ENCODE results near the gene LINGO4. TPM values are rescaled to one million over a fixed set of nuclear protein-coding genes. Genes with fewer than 3 reads are reported as not detected.

The LINGO4 gene
- total and polyA plus RNA-seq, 10 of the 15 experiments (the other 5 are each of a cell fraction or from before 2014, with no cell fraction given), result not detected

DNA sequence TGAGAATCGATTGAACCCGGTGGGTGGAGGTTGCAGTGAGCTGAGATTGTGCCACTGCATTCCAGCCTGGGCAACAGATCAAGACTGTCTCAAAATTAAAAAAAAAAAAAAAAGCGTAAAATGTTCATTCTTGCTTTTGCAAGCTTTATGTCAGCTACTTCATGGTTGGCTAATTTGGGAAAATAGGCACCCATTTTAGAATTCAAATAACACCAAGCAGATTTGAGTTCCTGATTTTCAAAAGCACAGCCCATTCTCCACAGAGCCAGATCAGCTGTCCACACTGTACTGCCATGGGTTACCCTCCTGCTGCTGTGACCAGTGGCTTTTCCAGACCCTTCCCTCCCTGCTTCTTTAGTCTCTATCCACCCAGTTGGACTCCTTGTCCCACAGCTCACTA is 43.9 kb upstream of the LINGO4 start:
- H3K79me2 ChIP-seq (ENCODE audit: control insufficient read depth, insufficient read depth, low read length), result no peaks in the 10 kb centered on the region
- ChIA-PET SMC1A (ENCODE audit: uncharacterized antibody, unreplicated experiment) (interaction anchor here (1.0 to 2.1 kb wide), 6 partner anchors 9 to 129 kb away, joined by 3 to 7 read pairs (median 4); partner anchors contain the start of gene C2CD4D), CTCF (interaction anchor here (1.0 to 2.0 kb wide), 2 partner anchors 9 kb away, joined by 3 to 6 read pairs; partner anchors contain the start of gene C2CD4D), POLR2A (interaction anchor here (0.7 to 1.1 kb wide), 3 partner anchors 9 to 538 kb away, joined by 3 to 4 read pairs (median 3); no protein-coding TSS in a partner anchor), RAD21 (ENCODE audit: unreplicated experiment) (no interaction called here)
- no peak overlapping the region for H3K4me3 ChIP-seq
- H3K36me3 ChIP-seq (ENCODE audit: control insufficient read depth in 2 of 2, insufficient read depth in 2 of 2, low read length in 1 of 2), result no peaks in the 10 kb centered on the region
- H3K27ac ChIP-seq (ENCODE audit: control insufficient read depth, insufficient read depth), result no peak overlapping the region
- H3K4me1 ChIP-seq (ENCODE audit: control insufficient read depth, insufficient read depth, low read length), result no peaks in the 10 kb centered on the region
- no peak for TF ChIP-seq FOXK2 (IDR thresholded peaks at IDR 0.05)
- no peak for TF ChIP-seq SMARCA5 (IDR thresholded peaks at IDR 0.05)
- no peak for TF ChIP-seq SREBF1 (IDR thresholded peaks at IDR 0.05; ENCODE audit: low read length)
- no peak for TF ChIP-seq CREM (IDR thresholded peaks at IDR 0.05; ENCODE audit: low read depth)
- no peak for TF ChIP-seq WRNIP1 (IDR thresholded peaks at IDR 0.05; ENCODE audit: borderline replicate concordance, low read depth, low read length)
- no peak for TF ChIP-seq ESRRA (IDR thresholded peaks at IDR 0.05; ENCODE audit: low read length)
- TF ChIP-seq PAX8 (IDR thresholded peaks at IDR 0.05), result no peak
- TF ChIP-seq TAF1 (IDR thresholded peaks at IDR 0.05; ENCODE audit: borderline replicate concordance, low read depth, low read length), result no peak
- no peak for TF ChIP-seq IKZF1 (conservative IDR thresholded peaks at IDR 0.05)
- TF ChIP-seq EED (IDR thresholded peaks at IDR 0.05; ENCODE audit: low read depth), result no peak
- no peak for TF ChIP-seq BRCA1 (IDR thresholded peaks at IDR 0.05; ENCODE audit: low read depth, low read length)
- no peak for TF ChIP-seq NR2C1 (IDR thresholded peaks at IDR 0.05)
- no peak for TF ChIP-seq RFX5 (IDR thresholded peaks at IDR 0.05; ENCODE audit: low read depth, low read length)
- TF ChIP-seq ETV6 (conservative IDR thresholded peaks at IDR 0.05 in 1 of 2, IDR thresholded peaks at IDR 0.05 in 1 of 2; ENCODE audit: borderline replicate concordance in 1 of 2, low read depth in 1 of 2), result no peak
- no peak for TF ChIP-seq PAX5 (IDR thresholded peaks at IDR 0.05; ENCODE audit: borderline replicate concordance, low read depth, low read length)
- no peak for TF ChIP-seq YY1 (IDR thresholded peaks at IDR 0.05; ENCODE audit: low read depth, low read length)
- no peak for TF ChIP-seq NR2F1 (conservative IDR thresholded peaks at IDR 0.05)
- no peak for TF ChIP-seq MYB (IDR thresholded peaks at IDR 0.05; ENCODE audit: borderline replicate concordance, low read depth, low read length)
- TF ChIP-seq SMAD5 (IDR thresholded peaks at IDR 0.05; ENCODE audit: low read depth), result no peak
- 24% methylated on average over 3 of the region's 3 CpGs for WGBS (ENCODE audit: insufficient coverage, insufficient replicate concordance, low lambda C conversion rate, missing lambda C conversion rate)
- intact Hi-C loops (cut with micrococcal nuclease; ENCODE audit: unreplicated experiment) (no loop called here), in situ Hi-C loops (cut with MboI) (no loop called here)
- FAIRE-seq (no peak), DNase-seq (ENCODE audit: low read depth, low spot score) (no peak), ATAC-seq (no peak)
- no peak overlapping the region for H3K4me2 ChIP-seq (ENCODE audit: control insufficient read depth, insufficient read depth)
- H3K9me3 ChIP-seq (replicated peaks; ENCODE audit: control insufficient read depth, insufficient read depth, low read length), result no peaks in the 10 kb centered on the region
- H4K20me1 ChIP-seq (ENCODE audit: control insufficient read depth, insufficient read depth), result no peaks in the 10 kb centered on the region
- no peak overlapping the region for H3K9ac ChIP-seq (ENCODE audit: control insufficient read depth, insufficient read depth, low read length)
- no TSS peak for BruUV-seq (replicated peaks)
- H2AFZ ChIP-seq (ENCODE audit: control insufficient read depth, low read depth, low read length), result no peak overlapping the region
- peaks cover 0 to 3% of the 10 kb centered on the region in 2 experiments; a peak in 1 of 4 replicates for H3K27me3 ChIP-seq (replicated peaks in 1 of 2; ENCODE audit: control insufficient read depth in 2 of 2, insufficient read depth in 2 of 2, low read length in 1 of 2)

Data from GM12878 (cell line).